Measurements from ENCODE around the gene LRRC38.

Gene LRRC38

DNA sequence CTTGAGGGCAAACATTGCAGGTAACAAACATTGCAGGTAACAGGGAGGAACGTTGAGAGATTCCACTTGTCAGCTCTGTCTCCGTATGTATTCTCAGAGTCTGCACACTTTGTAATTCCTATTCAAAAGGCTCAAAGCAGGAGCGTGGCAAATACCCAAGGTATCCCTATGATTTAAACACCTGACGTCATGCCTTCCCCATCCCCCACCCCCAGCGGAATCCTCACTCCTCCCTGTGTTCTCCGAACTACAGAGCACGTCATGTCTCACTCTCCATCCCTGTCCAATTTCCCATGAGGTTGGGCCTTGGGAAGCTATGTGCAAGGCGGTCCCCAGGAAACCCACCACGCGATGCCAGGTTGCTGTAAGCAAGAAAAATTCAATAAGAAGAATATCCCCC lies 2.8 kb upstream of the LRRC38 start:
- no peak for DNase-seq

- DNase-seq: no peak
These were observed 1.0 kb upstream of the LRRC38 start for GRCh38 chr1:13514821-13515220.

GRCh38 chr1:13513063-13513894 lies 524 bp downstream of the LRRC38 start:
- DNase-seq: no peak

- no peak for DNase-seq
These were observed 1.3 kb downstream of the LRRC38 start for GRCh38 chr1:13512472-13512871.

- no peak for DNase-seq
These were observed 3.3 kb downstream of the LRRC38 start for GRCh38 chr1:13510499-13510898.

DNA sequence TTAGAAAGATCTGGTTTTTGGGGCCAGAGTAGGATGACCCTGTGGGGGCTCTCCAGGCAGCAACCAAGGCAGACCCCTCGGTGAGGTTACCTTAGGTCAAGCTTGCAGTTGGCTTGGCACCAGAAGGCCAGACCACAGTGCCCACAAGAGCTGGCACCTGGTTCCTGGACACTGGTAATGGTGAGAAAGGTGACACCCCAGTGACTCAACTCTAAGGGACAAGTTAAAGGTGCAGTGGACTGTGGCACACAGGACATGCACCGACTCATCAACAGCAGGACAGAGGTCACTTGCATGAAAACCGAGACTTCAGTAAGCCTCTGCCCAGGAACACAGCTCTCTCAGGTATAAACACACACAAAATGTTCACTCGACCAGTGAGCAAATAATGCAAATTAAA lies 6.7 kb downstream of the LRRC38 start:
- DNase-seq: no peak

- DNase-seq: no peak
These were observed 8.8 kb downstream of the LRRC38 start for GRCh38 chr1:13505020-13505419.

GRCh38 chr1:13500806-13501205 lies 13.0 kb downstream of the LRRC38 start:
- no peak for DNase-seq

DNA sequence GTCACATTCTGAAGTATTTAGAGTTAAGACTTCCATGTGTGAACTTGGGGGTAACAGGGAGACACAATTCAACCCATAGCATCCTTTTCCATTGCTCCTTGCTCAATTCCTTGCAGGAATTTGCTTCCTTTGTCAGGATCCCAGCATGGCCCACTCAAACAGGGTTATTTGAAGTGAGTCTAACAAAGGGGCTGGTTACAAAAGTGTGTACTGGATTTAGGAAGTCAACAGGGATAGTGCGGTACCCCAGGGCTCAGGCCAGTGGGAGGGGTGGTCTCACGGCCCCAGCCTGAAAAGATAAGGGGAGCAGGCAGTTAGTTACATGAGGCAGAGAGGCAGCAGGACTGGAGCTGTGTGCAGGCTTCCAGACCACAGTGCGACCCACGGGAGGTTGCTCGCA lies 14.4 kb downstream of the LRRC38 start:
- no peak for DNase-seq

DNA sequence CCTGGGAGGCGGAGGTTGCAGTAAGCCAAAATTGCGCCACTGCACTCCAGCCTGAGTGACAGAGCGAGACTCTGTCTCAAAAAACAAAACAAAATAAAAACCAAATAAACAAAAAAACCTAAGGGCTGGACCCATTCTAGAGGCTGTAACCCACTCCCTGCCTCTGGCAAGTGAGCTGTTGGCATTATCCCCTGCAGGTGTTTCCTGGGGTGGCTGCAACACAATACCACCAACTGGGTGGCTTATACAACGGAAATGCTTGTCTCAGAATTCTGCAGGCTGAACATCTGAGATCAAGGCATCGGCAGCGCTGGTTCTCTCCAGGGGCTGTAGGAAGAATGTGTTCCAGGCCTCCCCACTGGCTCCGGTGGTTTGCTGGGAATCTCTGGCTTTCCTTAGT lies 15.2 kb downstream of the LRRC38 start:
- no peak for DNase-seq

DNA sequence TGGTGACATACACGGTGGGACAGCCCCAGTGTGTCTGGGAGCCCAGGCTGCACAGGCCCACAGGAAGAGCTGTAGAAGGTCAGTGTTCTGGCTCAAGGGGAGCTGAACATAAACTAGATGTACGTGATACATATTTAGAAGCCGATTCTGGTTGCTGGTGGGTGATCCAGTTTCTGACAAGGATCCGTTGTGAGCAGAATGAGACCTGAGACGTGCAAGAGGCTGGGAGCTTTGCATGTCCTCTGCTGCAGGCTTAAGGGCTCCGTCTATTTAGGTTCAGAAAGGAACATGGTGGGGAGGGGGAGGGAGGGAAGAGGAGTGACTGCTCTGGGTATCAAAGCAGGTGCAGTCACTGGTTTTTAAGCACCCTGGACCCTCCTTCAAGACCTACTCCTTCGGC lies 18.6 kb downstream of the LRRC38 start:
- no peak for DNase-seq

DNA sequence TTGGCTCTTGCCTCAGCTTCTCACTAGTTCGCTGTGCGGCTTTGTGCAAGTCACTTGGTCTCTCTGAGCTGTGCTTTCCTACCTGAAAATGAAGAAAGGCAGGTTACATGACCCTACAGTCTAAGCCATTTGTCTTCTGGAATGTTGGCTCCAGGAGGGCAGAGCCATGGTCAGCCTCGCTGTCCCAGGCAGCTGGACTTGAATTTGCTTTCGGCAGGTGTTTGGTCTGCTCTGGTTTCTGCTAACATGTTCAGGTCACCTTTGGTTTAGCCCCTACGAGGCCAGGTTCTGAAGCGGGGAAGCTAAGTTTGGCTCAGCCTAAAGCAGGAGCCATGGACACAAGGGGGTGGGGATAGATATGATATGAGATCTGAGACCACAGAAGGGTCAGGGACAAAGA lies 19.1 kb downstream of the LRRC38 start:
- no peak for DNase-seq

DNA sequence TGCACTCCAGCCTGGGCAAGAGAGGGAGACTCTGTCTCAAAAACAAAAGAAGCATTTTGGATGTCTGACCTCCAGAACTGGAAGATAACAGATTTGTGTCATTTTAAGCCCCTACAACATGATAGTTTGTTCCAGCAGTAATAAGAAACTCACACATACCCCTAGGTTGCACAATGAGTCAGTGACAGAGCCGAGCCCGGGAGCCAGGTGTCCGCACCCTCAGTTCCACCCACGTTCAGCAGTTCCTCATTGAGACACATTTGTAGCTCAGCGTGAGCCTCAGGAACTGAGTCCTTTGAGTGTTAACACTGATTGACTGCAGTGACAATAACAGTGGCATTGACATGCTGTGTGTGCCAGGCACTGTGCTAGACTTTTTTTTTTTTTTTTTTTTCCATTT lies 19.8 kb downstream of the LRRC38 start:
- no peak for DNase-seq

DNA sequence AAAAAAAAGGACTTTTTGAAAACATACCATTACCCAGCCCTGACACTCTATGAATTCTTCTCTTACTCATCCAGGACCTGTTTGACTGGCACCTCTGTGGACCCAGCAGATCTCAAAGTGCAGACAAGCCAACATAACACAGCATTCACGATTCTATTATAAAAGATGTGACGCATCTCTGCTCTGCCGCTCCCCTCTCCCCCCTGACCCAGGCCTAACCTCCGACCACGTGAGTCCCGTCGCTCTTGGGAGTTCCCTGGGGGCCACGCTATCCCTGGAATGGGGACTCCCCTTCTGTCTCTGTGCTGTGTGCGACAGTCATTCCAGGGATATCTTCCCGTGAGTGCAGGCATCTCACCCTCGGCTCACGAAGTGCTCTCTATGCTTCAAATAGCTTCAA lies 21.1 kb downstream of the LRRC38 start:
- no peak for DNase-seq

DNA sequence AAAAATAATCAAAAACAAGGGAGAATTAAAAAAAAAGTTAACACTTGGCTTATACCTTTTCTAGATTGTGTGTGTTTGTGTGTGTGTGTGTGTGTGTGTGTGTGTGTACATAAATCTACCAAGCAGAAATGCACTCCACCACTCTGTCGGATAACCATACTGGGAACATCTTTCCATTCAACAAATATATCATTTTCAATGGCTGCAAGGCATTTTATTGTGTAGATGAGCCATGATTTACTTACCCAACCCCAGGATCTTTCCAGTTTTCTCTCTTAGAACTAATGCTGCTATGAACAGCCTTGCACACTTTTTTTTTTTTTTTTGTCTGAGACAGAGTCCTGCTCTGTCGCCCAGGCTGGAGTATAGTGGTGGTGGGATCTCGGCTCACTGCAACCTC lies 25.8 kb downstream of the LRRC38 start:
- DNase-seq: no peak

DNA sequence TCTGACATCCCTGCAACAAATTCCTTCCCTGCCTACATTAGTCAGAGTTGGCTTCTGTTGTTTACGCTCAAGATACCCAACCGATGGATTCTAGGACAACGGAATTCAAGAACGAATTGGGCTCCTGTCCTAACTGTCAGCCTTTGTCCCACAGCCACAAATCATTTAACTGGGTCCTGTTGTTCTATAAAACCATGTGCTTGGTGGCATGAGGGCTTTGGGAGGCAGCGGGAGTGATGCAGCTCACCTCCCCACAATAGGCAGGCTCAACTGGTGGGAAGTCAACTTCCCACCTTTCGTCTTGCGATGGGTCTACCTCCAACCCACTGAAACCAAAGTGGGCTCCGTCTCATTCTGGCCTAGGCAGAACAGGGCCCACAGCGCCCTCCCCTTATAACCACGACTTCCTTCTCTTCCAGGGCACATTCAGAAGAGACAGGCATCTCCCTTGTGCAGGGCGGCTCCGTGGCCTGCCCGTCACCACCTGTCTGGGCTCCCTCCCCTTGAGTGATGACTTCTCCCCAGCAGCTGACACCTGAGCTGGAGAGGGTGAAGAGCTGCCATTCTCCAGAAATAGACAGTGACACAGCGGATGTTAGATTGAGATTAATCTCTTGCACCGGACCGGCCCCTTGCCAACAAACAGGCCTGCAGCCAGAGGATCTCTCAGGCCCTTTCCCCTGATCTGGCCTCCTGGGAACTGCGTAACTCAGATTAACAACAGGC lies 26.5 kb downstream of the LRRC38 start:
- no peak for DNase-seq

- DNase-seq: no peak
These were observed 29.9 kb downstream of the LRRC38 start for GRCh38 chr1:13483946-13484345.

- DNase-seq: no peak
These were observed 31.2 kb downstream of the LRRC38 start for GRCh38 chr1:13482600-13482999.

- DNase-seq: no peak
These were observed 34.5 kb downstream of the LRRC38 start for GRCh38 chr1:13479171-13479856.

- DNase-seq: no peak
These were observed 35.1 kb downstream of the LRRC38 start for GRCh38 chr1:13478692-13479091.

DNA sequence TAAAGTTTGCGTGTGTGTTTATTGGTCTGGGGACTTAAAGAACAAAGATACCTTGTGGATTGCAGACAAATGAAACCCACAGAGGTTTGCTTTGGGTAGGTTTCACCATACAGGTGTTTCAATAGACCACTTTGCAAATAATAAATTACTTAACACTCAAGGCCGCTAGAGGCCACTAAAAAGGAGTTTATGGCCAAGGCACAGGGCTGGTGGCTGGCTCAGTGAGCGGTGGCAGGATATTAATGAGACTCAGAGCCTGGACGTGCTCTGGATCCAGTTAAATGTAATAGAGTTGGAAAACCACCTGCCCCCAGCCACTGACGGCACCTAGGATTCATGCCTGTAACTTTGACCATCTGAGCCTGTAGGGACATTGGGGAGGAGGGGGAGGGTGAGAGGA lies 44.5 kb downstream of the LRRC38 start:
- no peak for DNase-seq

DNA sequence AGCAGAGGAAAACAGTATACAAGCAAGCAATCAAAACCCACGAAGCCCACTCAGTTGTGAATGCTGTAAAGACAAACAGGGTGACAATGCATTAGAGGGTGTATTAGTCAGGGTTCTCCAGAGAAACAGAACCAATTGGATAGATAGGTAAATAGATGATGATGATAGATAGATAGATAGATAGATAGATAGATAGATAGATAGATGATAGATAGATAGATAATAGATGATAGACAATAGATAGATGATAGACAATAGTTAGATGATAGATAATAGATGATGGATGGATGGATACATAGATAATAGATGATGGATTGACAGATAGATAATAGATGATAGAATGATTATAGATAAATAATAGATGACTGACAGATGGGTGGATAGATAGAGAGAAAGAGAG lies 48.3 kb downstream of the LRRC38 start:
- DNase-seq: no peak

DNA sequence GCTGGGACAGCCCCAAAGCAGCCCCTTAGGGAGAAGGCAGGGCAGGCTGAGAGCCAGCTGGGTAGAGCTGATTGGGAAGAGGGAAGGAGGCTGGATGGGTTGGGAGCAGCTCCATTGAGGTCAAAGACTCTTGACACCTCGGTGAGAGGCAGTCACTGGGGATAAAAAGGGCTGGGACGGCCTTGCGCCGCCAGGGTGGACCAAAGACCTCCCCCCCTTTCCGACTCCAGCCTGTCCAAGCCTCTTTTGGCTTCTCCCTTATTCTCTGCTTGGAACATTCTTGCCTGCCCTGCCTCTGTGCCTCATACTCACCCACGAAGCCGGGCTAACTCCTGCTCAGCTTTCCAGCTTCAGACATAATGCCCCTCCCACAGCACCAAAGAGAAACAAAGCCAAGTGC lies 51.1 kb downstream of the LRRC38 start:
- DNase-seq: no peak

DNA sequence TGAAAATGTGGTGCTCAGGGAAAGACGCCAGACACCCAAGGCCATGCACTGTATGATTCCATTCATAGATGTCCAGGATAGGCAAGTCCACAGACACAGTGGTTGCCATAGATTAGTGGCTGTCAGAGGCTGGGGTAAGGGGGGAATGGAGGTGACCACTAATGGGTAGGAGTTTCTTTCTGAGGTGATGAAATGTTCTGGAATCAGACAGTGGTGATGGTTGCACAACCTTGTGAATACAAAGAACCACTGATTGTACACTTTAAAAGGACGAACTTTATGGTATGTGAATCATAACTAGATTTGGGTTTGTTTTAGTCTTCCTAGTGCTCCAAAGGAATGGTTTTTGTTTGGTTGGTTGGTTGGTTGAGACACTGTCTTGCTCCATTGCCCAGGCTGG lies 51.8 kb downstream of the LRRC38 start:
- no peak for DNase-seq

Measured in CD4-positive, alpha-beta T cell treated with Interleukin-4 for 1 hour (primary cell).